AG09319 (cell line): ENCODE results near the gene SERPINB4.
"Not testable (repeated sequence)": the region's sequence is repeated elsewhere in the genome, so short reads cannot be mapped to it uniquely, and the experiment has no call there.

Source experiments
- DNase-seq: peaks from one replicate; pipeline ENCODE4 v3.0.0-alpha.2; 2010; ENCODE audit warnings: low read depth; ENCODE audit errors: extremely low read depth
- CTCF ChIP-seq: IDR thresholded peaks from 2 replicates; pipeline ENCODE4 v1.5.1; 2011; ENCODE audit warnings: low read depth, mild to moderate bottlenecking, inconsistent platforms, low read length, moderate library complexity

SERPINB4 gene

GRCh38 chr18:63679820-63680606 is 36.0 kb upstream of the SERPINB4 start:
- TF ChIP-seq CTCF = no peak
- DNase-seq = no peak

GRCh38 chr18:63677500-63678225 is 33.6 kb upstream of the SERPINB4 start:
- TF ChIP-seq CTCF = no peak
- no peak for DNase-seq

GRCh38 chr18:63676526-63677323 is 32.7 kb upstream of the SERPINB4 start:
- no peak for DNase-seq

DNA sequence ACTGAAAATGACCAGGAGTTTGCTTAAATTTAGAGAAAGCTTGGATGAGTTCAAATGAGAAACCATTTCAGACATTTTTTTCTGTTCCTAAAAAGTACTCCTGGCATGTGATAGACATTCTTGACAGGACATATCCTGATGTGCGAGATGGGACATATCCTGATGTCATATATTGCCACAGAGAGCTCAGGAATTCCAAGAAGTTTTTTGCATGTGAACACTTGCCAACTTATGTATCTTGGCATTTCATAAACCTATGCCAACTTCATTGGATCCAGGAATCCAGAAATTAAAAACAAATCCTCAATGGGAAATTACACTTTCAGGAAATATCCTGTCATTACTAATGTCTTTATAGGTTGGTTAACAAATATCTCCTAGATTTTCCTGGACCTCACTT is 20.5 kb upstream of the SERPINB4 start:
- DNase-seq = no peak
- no peak for TF ChIP-seq CTCF

More at GRCh38 chr18:63676526-63677323, 32.7 kb upstream of the SERPINB4 start:
- TF ChIP-seq CTCF = no peak; the same call in 1 of the 2 replicates

- DNase-seq = not testable (repeated sequence)
Measured at GRCh38 chr18:63661750-63662149, 17.7 kb upstream of the SERPINB4 start, which contains the start of gene SERPINB3. Gene SERPINB3 (minus strand): TSS chr18:63661893. CDS start chr18:63661216, 677 bp downstream.

- DNase-seq = not testable (repeated sequence)
Measured at GRCh38 chr18:63658920-63659319, 14.9 kb upstream of the SERPINB4 start.

- DNase-seq = not testable (repeated sequence)
Measured at GRCh38 chr18:63650271-63650670, 6.2 kb upstream of the SERPINB4 start.

- no peak for TF ChIP-seq CTCF
- DNase-seq = no peak
Measured at GRCh38 chr18:63648241-63648640, 4.2 kb upstream of the SERPINB4 start.
